Measurements from ENCODE around the gene ZNF653. TPM values are rescaled to one million over a fixed set of nuclear protein-coding genes. Genes with fewer than 3 reads are reported as not detected.

ZNF653 gene
- total and polyA plus RNA-seq, 9 of the 15 experiments (the other 6 are each of a cell fraction or from before 2014, with no cell fraction given): 1.6 to 8.0 (median 4.2) TPM; not detected in 2

DNA sequence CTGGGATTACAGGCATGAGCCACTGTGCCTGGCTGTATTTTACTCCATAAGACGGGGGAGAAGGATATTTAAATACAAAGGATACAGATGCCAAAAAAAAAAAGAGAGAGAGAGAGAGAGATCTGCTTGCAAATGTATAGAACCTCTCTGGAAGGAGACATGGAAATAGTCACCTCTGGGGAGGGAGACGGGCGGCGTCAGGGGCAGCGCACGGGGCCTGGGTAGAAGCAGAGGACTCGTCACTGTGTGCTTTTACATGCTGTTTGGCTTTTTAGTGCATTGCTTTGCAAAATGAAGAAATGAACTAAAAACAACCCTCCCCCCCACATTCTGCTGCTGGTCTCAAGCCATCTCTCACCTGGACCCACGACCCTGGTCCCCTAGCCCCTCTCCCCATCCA is 4.8 kb upstream of the ZNF653 start:
- intact Hi-C loops (cut with micrococcal nuclease): no loop called here
- TF ChIP-seq CBFA2T2 (conservative IDR thresholded peaks at IDR 0.05): no peak
- TF ChIP-seq FUS (optimal IDR thresholded peaks at IDR 0.05; ENCODE audit: low read depth, low read length): no peak
- no peak for TF ChIP-seq RB1 (IDR thresholded peaks at IDR 0.05; ENCODE audit: low read depth)
- TF ChIP-seq, protein P1, sequence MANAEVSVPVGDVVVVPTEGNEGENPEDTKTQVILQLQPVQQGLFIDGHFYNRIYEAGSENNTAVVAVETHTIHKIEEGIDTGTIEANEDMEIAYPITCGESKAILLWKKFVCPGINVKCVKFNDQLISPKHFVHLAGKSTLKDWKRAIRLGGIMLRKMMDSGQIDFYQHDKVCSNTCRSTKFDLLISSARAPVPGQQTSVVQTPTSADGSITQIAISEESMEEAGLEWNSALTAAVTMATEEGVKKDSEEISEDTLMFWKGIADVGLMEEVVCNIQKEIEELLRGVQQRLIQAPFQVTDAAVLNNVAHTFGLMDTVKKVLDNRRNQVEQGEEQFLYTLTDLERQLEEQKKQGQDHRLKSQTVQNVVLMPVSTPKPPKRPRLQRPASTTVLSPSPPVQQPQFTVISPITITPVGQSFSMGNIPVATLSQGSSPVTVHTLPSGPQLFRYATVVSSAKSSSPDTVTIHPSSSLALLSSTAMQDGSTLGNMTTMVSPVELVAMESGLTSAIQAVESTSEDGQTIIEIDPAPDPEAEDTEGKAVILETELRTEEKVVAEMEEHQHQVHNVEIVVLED (CRISPR knock-in tag; IDR thresholded peaks at IDR 0.05): no peak
- TF ChIP-seq NFATC3 (IDR thresholded peaks at IDR 0.05): no peak
- no peak for TF ChIP-seq ZMIZ1 (IDR thresholded peaks at IDR 0.05; ENCODE audit: low read depth in 2 of 2, low read length in 2 of 2)
- TF ChIP-seq ZNF124 (CRISPR knock-in tag; IDR thresholded peaks at IDR 0.05): no peak
- TF ChIP-seq TCF3 (CRISPR knock-in tag; IDR thresholded peaks at IDR 0.05): no peak
- TF ChIP-seq NFIC (IDR thresholded peaks at IDR 0.05): no peak
- TF ChIP-seq CLOCK (CRISPR knock-in tag; IDR thresholded peaks at IDR 0.05; ENCODE audit: borderline replicate concordance): no peak
- TF ChIP-seq, protein P2, sequence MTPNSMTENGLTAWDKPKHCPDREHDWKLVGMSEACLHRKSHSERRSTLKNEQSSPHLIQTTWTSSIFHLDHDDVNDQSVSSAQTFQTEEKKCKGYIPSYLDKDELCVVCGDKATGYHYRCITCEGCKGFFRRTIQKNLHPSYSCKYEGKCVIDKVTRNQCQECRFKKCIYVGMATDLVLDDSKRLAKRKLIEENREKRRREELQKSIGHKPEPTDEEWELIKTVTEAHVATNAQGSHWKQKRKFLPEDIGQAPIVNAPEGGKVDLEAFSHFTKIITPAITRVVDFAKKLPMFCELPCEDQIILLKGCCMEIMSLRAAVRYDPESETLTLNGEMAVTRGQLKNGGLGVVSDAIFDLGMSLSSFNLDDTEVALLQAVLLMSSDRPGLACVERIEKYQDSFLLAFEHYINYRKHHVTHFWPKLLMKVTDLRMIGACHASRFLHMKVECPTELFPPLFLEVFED (CRISPR knock-in tag; conservative IDR thresholded peaks at IDR 0.05): no peak
- TF ChIP-seq ZNF197 (CRISPR knock-in tag; IDR thresholded peaks at IDR 0.05; ENCODE audit: low read depth): no peak
- TF ChIP-seq ZNF507 (tag; conservative IDR thresholded peaks at IDR 0.05): no peak
- TF ChIP-seq FOXK1 (CRISPR knock-in tag; IDR thresholded peaks at IDR 0.05; ENCODE audit: borderline replicate concordance): no peak
- TF ChIP-seq EGR1 (conservative IDR thresholded peaks at IDR 0.05): no peak
- in situ Hi-C loops (cut with MboI): no loop called here
- WGBS (ENCODE audit: insufficient coverage, low coverage, missing lambda C conversion rate): 78% methylated on average over 7 of the region's 8 CpGs
- Histone ChIP-seq H3K9me3 (replicated peaks; ENCODE audit: control insufficient read depth, insufficient read depth, low read depth, low read length) (no peaks in the 10 kb centered on the region), H3K36me3 (ENCODE audit: control insufficient read depth, insufficient read depth, low read length) (peaks cover 38% of the 10 kb centered on the region; the same call in 2 of the 3 replicates), H3K79me2 (ENCODE audit: control insufficient read depth, insufficient read depth, low read length) (no peaks in the 10 kb centered on the region), H2AFZ (ENCODE audit: low read depth, low read length) (no peak overlapping the region), H3K4me1 (replicated peaks in 1 of 2; ENCODE audit: control insufficient read depth in 2 of 2, insufficient read depth in 2 of 2, low read length in 2 of 2) (peaks cover 3 to 28% of the 10 kb centered on the region in 2 experiments; a peak in 4 of 5 replicates), H3K27ac (ENCODE audit: extremely low read depth, low read depth, low read length) (no peak overlapping the region), H3K27me3 (ENCODE audit: control insufficient read depth in 2 of 2, insufficient read depth in 2 of 2, low read length in 2 of 2) (no peaks in the 10 kb centered on the region), H4K20me1 (replicated peaks; ENCODE audit: control insufficient read depth, insufficient read depth, low read length) (no peaks in the 10 kb centered on the region), H3K9ac (ENCODE audit: insufficient read depth in 1 of 2, low read depth in 2 of 2, low read length in 2 of 2) (no peak overlapping the region), H3K9me1 (ENCODE audit: control insufficient read depth, insufficient read depth, low read length) (no peaks in the 10 kb centered on the region), H3K4me2 (ENCODE audit: insufficient read depth, low read length) (no peak overlapping the region), H3K4me3 (no peak overlapping the region)
- POLR2A ChIA-PET: no interaction called here
- FAIRE-seq: no peak
- CTCF ChIA-PET (ENCODE audit: low intra/inter-chr PET ratio): no interaction called here
- no peak for DNase-seq (ENCODE audit: extremely low read depth in 1 of 4, low spot score in 3 of 4)
- no TSS peak for BruUV-seq (replicated peaks)
- ATAC-seq: no peak

All from K562 (cell line).